Skeletal muscle tissue (tissue), 4 donors: ENCODE results near the gene FOXS1. TPM values are rescaled to one million over a fixed set of nuclear protein-coding genes. Genes with fewer than 3 reads are reported as not detected.

Experiments used
- H3K27ac ChIP-seq: one replicate; pipeline ENCODE4 v1.7.0; 2013; ENCODE audit warnings: mild to moderate bottlenecking, low read depth, low read length, inconsistent platforms
- H3K27me3 ChIP-seq, 3 donors: one replicate each; pipeline ENCODE4 v1.7.0; 2013; ENCODE audit warnings: low read length in 3 of 3; ENCODE audit not compliant: control insufficient read depth in 3 of 3, insufficient read depth in 3 of 3
- H3K36me3 ChIP-seq, 3 donors: one replicate each; pipeline ENCODE4 v1.7.0; 2013; ENCODE audit warnings: low read length in 3 of 3; ENCODE audit not compliant: control insufficient read depth in 3 of 3, insufficient read depth in 3 of 3
- H3K4me1 ChIP-seq, 3 donors: one replicate each; pipeline ENCODE4 v1.7.0; 2013; ENCODE audit warnings: low read length in 3 of 3, mild to moderate bottlenecking in 3 of 3; ENCODE audit not compliant: control insufficient read depth in 3 of 3, insufficient read depth in 3 of 3
- H3K4me3 ChIP-seq, 3 donors: one replicate each; pipeline ENCODE4 v1.7.0; 2013; ENCODE audit warnings: low read length in 3 of 3
- H3K9ac ChIP-seq, 3 donors: one replicate each; pipeline ENCODE4 v1.7.0; 2013; ENCODE audit warnings: low read length in 3 of 3, mild to moderate bottlenecking in 3 of 3, moderate library complexity in 2 of 3, low read depth in 1 of 3
- H3K9me3 ChIP-seq, 3 donors: one replicate each; pipeline ENCODE4 v1.7.0; 2013; ENCODE audit warnings: low read length in 3 of 3; ENCODE audit not compliant: control insufficient read depth in 3 of 3
- total RNA-seq: library from RNA; depleted of rRNA; stranded (reverse); fragments of >200 nt; gene quantifications from one replicate; pipeline ENCODE4 v1.2.3, GENCODE V29; 2014
- donor health status: Osteomylitis.

FOXS1 gene
- total RNA-seq, 1 donor from 2014 or later = 3.1 TPM

DNA sequence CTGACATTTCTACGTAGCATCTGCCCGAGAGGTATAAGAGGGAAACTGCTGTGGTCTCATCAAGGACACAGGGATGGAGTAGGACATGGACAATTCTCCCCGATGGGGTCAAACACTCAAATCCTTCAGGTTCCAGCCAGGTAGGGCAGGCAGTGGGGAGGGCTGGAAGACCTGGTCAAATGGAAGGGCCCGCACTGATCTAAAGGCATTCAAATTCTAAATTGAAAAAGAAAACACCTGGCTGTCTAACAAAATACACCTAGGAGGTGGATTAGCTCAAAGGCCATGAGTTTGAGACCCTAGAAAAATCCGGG, 16.7 kb upstream of the FOXS1 start:
- Histone ChIP-seq H3K27ac (no peak overlapping the region), H3K4me3 (no peak overlapping the region), H3K27me3 (peaks cover 36 to 46% (median 46%) of the 10 kb centered on the region in 3 donors), H3K36me3 (no peaks in the 10 kb centered on the region), H3K9me3 (no peaks in the 10 kb centered on the region), H3K4me1 (peaks cover 10 to 15% (median 14%) of the 10 kb centered on the region in 3 donors), H3K9ac (peak overlapping the region in 1 of 3 donors; percentile 25)

DNA sequence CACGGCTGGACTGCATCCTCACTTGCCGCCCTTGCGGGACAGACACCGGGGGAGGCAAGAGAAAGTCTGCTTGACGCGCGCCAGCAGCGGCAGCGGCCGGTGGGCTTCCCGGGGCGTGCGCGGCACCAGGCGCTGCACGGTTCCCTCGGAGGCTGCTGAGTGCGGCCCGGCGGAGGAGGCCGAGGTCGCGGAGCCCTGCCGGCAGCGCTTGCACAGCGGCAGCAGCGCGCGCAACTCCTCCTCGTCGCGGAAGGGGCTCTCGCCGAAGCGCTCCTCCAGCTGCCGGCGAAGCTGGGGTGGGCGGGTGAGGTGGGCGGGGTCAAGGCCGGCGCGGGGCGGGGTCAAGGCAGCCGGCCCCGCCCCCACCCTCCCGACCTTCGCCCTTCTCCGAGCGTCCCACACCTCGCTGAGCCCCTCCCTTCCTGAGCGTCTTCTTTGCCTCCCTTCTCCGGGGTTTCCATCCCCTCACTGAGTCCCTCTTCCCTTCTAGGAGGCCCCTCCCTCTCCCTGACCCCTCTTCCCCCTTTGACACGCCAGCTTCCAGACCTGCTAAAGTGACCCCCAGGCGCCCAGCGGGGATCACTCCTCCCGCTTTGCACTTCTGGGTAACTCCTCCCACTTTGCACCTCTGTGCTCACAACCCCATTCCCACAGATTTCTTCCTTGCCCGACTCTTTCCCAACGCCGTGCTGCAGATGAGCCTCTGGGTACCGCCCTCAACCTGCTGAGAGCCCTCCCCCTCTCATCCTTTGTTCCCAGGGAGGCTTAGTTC, 16.2 kb upstream of the FOXS1 start:
- H3K27ac ChIP-seq = no peak overlapping the region
- peak overlapping the region in 1 of 3 donors; percentile 40 for H3K9ac ChIP-seq
- H3K9me3 ChIP-seq = no peaks in the 10 kb centered on the region

DNA sequence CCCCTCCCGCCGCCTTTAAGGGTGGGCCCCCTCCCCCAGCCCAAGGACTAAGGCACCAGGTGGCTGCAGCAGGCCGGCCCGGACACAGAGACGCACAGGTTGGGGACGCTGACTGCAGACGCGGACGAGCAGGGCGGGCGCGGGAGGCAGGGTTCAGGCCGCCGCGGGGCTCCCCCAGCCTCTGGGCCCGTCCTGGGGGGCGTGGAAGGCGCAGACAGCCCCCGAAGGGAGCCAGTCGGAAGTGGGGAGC, 15.7 kb upstream of the FOXS1 start:
- Histone ChIP-seq H3K27ac (no peak overlapping the region), H3K27me3 (peaks cover 36 to 56% (median 50%) of the 10 kb centered on the region in 3 donors), H3K36me3 (no peaks in the 10 kb centered on the region), H3K9ac (peak overlapping the region in 1 of 3 donors; percentile 40), H3K4me3 (peak overlapping the region in 2 of 3 donors; percentile 51 to 65), H3K4me1 (peaks cover 10 to 15% (median 14%) of the 10 kb centered on the region in 3 donors), H3K9me3 (no peaks in the 10 kb centered on the region)

More for the DNA sequence above, 16.2 kb upstream of the FOXS1 start:
- H3K27me3 ChIP-seq = peaks cover 36 to 51% (median 49%) of the 10 kb centered on the region in 3 donors
- no peaks in the 10 kb centered on the region for H3K36me3 ChIP-seq
- H3K4me1 ChIP-seq = peaks cover 10 to 15% (median 14%) of the 10 kb centered on the region in 3 donors
- peak overlapping the region in 2 of 3 donors; percentile 51 to 65 for H3K4me3 ChIP-seq

- Histone ChIP-seq H3K4me3 (peak overlapping the region; percentile 10 to 65 (median 51)), H3K27ac (no peak overlapping the region), H3K9ac (no peak overlapping the region), H3K27me3 (peaks cover 36 to 56% (median 51%) of the 10 kb centered on the region in 3 donors), H3K36me3 (no peaks in the 10 kb centered on the region), H3K9me3 (no peaks in the 10 kb centered on the region), H3K4me1 (peaks cover 10 to 15% (median 14%) of the 10 kb centered on the region in 3 donors)
These were observed 15.2 kb upstream of the FOXS1 start for GRCh38 chr20:31860390-31861134.

DNA sequence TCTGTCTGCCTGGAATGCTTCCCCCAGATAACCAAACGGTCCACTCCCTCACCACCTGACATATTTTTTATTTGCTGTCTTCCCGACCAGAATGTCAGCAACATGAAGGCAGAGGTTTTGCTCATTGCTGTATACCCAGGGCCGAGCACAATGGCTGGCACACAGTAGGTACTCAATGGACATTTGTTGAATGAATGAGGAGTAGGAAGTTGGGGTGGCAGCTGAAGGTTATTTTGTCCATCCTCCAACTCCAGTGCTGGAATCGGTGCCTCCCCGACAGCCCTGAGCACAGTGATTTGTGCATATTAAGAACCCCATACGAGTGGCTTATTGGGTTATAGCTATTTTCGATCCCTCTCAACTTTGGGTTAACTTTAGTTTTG, 14.6 kb upstream of the FOXS1 start:
- H3K9me3 ChIP-seq = no peaks in the 10 kb centered on the region
- H3K36me3 ChIP-seq = no peaks in the 10 kb centered on the region
- H3K4me1 ChIP-seq = peaks cover 10 to 15% (median 14%) of the 10 kb centered on the region in 3 donors
- H3K27ac ChIP-seq = no peak overlapping the region
- H3K9ac ChIP-seq = no peak overlapping the region
- no peak overlapping the region for H3K4me3 ChIP-seq
- peaks cover 36 to 62% (median 54%) of the 10 kb centered on the region in 3 donors for H3K27me3 ChIP-seq

GRCh38 chr20:31859266-31859997, 14.0 kb upstream of the FOXS1 start:
- peaks cover 36 to 65% (median 54%) of the 10 kb centered on the region in 3 donors for H3K27me3 ChIP-seq
- no peaks in the 10 kb centered on the region for H3K9me3 ChIP-seq

GRCh38 chr20:31858760-31859083, 13.3 kb upstream of the FOXS1 start:
- Histone ChIP-seq H3K27me3 (peaks cover 36 to 65% (median 54%) of the 10 kb centered on the region in 3 donors), H3K4me3 (no peak overlapping the region), H3K9me3 (no peaks in the 10 kb centered on the region), H3K4me1 (peaks cover 10 to 15% (median 14%) of the 10 kb centered on the region in 3 donors), H3K9ac (no peak overlapping the region), H3K27ac (no peak overlapping the region), H3K36me3 (no peaks in the 10 kb centered on the region)

More at GRCh38 chr20:31859266-31859997, 14.0 kb upstream of the FOXS1 start:
- Histone ChIP-seq H3K4me3 (no peak overlapping the region), H3K4me1 (peaks cover 10 to 15% (median 14%) of the 10 kb centered on the region in 3 donors), H3K36me3 (no peaks in the 10 kb centered on the region), H3K27ac (no peak overlapping the region), H3K9ac (no peak overlapping the region)

GRCh38 chr20:31857861-31858759, 12.7 kb upstream of the FOXS1 start:
- no peaks in the 10 kb centered on the region for H3K36me3 ChIP-seq
- peaks cover 10 to 15% (median 14%) of the 10 kb centered on the region in 3 donors for H3K4me1 ChIP-seq
- peaks cover 36 to 65% (median 54%) of the 10 kb centered on the region in 3 donors for H3K27me3 ChIP-seq
- no peak overlapping the region for H3K4me3 ChIP-seq
- no peak overlapping the region for H3K9ac ChIP-seq
- H3K27ac ChIP-seq = no peak overlapping the region
- H3K9me3 ChIP-seq = no peaks in the 10 kb centered on the region

DNA sequence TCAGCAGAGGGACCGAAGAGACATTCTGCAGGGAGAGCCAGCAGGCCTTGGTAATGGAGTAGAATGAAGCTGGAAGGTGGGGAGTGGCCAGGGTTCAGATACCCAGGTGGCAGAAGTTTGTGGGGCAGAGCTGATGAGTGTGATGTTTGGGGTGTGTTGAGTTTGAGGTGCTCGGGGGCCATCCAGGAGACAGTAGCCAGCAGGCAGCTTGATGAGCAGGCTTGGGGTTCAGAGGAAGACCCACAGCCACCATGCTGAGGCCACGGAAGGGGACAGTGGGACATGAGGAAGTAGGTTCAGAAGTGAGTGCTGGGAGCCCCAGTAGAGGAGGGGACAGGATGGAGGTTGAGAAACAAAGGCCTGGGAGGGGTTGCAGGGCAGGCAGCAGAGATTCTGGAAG, 11.1 kb upstream of the FOXS1 start:
- Histone ChIP-seq H3K27ac (no peak overlapping the region), H3K4me3 (no peak overlapping the region), H3K4me1 (peaks cover 10 to 15% (median 14%) of the 10 kb centered on the region in 3 donors), H3K9me3 (no peaks in the 10 kb centered on the region), H3K27me3 (peaks cover 37 to 61% (median 54%) of the 10 kb centered on the region in 3 donors), H3K36me3 (no peaks in the 10 kb centered on the region), H3K9ac (no peak overlapping the region)
